CD4-positive, alpha-beta T cell treated with Interferon gamma for 1 hour (primary cell): Measurements from ENCODE around the gene MTA2.
"Not testable (repeated sequence)": the region's sequence is repeated elsewhere in the genome, so short reads cannot be mapped to it uniquely, and the experiment has no call there.

Source experiments
- DNase-seq: peaks from one replicate; pipeline ENCODE4 v3.0.0-alpha.2; 2020

Gene MTA2

GRCh38 chr11:62565100-62565802, 36.4 kb downstream of the MTA2 start:
- DNase-seq, result no peak

- DNase-seq, result not testable (repeated sequence)
Measured at GRCh38 chr11:62561677-62562230, 39.9 kb downstream of the MTA2 start.

GRCh38 chr11:62560566-62561103, 41.0 kb downstream of the MTA2 start:
- peak; percentile 81 for DNase-seq

DNA sequence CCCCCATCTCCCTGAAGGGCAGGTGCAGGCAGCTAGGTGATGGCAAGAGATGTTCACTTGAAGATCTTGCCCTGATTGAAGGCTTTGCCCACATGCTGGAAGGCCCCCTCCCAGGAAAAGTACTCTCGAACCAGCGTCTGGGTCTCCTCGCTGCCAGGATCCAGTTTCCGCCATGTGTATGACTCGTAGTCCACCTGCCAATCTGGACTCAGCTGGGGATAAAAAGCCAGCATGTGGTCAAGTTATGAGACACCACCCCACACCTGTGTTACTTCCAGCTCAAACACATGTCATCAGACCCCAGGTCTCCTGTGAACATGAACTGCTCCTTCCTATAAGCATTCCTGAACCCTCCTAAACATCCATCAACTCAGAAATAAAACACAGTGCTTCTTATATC, 42.0 kb downstream of the MTA2 start:
- DNase-seq, result not testable (repeated sequence)

GRCh38 chr11:62559204-62559603, 42.5 kb downstream of the MTA2 start:
- no peak for DNase-seq

GRCh38 chr11:62558669-62559068, 43.0 kb downstream of the MTA2 start:
- DNase-seq, result no peak

GRCh38 chr11:62556875-62557631, 44.6 kb downstream of the MTA2 start:
- DNase-seq, result no peak

- DNase-seq, result peak; percentile 87
Measured at GRCh38 chr11:62556108-62556874, 45.4 kb downstream of the MTA2 start.

DNA sequence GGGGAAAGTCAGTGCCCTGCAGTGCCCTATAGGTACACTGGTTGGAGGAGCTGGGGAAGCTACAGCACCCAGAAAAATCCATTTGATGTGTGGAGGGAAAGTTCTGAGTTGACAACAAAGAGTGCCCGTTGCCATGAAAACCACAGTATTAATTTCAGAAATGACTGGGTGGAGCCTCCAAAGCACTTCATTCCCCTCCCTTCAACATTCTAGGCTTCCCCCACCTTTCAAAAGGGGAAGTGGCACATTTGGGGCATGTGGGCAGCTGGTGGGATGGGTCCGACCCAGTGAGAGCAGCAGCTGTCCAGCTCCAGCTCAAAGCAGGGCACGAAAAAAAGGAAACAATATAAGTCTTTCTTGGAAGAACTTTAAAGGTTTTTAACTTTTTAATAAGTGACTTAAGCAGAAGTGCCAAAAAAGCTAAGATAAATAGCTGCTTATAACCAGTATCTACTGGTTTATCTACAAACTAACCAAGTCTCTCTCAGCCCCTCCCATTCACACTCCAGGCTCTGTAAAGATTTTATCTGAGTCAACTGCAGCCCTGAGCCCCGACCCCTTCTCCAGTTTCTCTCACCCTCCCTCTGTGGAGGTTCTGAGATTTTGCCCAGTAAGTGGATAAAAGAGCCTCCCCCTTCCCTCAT, 46.1 kb downstream of the MTA2 start:
- peak; percentile 87 for DNase-seq

- DNase-seq, result no peak
Measured at GRCh38 chr11:62554387-62555167, 47.1 kb downstream of the MTA2 start.

DNA sequence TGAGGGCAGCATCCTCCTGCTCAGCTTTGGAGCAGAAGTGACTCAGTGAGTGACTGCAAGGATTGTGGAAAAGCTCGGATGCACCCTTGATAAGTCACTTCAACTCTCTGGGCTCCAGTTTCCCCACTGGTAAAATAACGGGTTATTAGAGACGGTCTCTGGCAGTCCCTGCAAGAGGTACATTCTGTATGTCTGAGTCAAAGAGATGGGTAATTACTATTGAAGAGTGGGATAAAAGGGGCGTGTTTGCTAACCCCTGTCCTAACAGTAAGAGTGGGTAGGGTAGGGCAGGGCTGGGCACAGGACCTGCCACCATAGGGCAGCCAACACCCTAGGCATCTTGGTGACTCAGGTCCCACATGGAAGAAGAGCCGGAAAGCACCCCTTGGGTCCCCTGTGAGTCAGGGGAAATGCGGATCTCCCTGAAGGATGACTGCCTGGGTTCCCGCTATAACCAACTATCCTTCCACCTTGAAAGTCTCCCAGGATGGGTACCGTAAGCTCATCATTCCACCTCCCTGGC, 47.8 kb downstream of the MTA2 start:
- peak; percentile 70 for DNase-seq

DNA sequence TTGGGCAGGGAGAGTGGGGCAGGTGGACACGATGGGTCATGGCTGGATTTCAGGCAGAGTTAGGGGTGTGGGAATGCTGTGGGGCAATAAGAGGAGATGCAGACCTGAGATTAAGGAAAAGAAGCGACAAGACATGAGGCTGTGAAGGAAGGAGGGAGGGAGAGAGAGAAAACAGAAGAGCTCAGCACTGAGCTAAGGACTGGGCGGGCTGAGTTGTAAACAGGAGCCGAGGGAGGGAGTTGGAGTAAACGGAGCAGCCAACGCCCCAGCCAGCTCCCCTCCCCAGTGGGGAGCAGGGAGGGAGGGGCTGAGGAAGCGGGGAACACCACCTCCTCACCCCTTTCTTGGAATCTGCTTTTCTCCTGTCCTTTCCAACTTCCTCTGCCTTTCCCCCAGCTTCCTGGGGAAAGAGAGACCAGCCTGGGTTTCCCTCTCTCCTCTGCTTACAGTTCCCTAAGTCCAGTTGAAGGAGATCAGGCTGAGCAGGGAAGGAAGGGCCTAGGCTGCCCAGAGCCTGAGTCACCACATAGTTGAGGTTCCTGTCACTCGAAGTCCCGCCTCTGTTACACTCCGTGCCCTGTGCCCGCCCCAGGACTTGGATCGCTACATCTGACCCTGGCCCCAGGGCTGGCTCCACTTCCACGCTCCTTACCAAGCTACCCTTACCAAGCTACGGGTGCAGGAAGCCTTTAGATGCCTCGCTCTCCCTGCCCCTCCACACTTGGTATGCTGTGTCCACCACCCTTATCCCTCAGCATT, 48.4 kb downstream of the MTA2 start:
- peak; percentile 82 for DNase-seq

- peak; percentile 52 for DNase-seq
Measured at GRCh38 chr11:62552485-62553079, 49.1 kb downstream of the MTA2 start.

- not testable (repeated sequence) for DNase-seq
Measured at GRCh38 chr11:62550478-62550877, 51.2 kb downstream of the MTA2 start.

- no peak for DNase-seq
Measured at GRCh38 chr11:62548545-62549335, 52.9 kb downstream of the MTA2 start.

DNA sequence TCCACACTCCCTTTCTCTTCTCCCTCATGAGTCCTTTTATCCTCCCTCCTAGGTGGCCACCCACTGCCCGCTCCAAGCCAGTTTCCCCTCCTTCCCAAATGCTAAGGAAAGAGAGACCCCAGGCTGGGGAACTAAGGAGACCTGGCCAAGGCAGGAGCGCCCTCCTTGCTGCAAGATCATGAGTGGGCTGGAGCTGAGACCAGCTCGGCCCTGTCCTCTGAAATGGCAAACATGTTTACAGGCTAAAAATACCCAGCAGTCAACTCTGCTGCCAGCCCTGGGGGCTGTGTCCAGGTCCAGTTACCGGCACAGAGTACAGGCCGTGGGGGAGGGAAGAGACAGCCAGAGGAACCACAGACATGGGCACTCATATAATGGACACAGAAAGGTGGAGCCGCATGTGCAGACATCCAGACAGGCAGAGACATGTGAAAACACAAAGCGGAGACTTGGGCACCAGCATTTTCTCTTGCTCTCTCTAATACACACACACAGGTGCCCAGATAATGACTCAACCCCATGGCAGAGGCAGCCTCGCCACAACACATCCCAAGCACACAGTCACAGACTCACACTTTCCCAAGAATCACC, 53.9 kb downstream of the MTA2 start:
- no peak for DNase-seq

- no peak for DNase-seq
Measured at GRCh38 chr11:62546929-62547625, 54.6 kb downstream of the MTA2 start.

DNA sequence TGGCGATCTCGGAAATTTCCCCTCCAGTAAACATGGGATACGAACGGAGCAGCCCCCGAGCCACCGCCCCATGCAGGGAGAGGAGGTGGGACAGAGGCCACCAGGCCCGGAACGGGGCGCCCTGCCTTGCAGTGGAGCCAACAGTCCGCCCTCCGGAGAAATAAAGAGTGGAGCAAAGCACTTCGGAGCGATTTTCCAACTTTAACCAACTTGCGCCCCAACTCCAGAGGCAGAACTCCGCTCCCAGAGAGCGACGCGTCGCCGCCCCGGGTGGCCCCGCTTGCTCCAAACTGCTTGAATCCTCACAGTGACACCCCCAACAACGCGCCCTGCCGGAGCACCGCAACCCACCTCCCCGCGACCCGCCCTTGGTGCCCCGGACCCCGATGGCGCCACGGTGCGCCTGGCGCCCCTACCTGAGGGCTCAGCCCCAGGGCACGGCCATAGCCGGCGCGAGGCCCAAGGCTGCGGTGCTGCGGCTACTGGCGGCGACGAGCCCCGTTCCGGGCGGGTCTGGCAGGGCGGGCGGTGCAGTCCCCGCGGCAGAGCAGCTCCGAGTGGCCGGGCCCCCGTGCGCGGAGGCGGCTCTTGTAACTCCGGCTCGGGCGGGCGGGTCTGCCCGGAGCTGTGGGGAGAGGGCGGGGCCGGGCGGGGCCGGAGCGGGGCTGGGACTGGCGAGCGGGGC, 55.3 kb downstream of the MTA2 start, which contains the start of gene AHNAK:
TSS of gene AHNAK (minus strand) at position 563 of the 685 bp plus-strand sequence. CDS start 10,708 bp downstream, outside the sequence.
- peak; percentile 82 for DNase-seq
